SK-N-SH (cell line): ENCODE measurements around the gene GALNT8. TPM values are rescaled to one million over a fixed set of nuclear protein-coding genes. Genes with fewer than 3 reads are reported as not detected.

Experiments used
- CTCF ChIA-PET: fragments of 300-600, 350-600 bp; formaldehyde crosslinking; extraction: SDS; loops from one replicate; lab custom pipeline; 2021; lab: Yijun Ruan, JAX
- POLR2A ChIA-PET: fragments of 350-600 bp; sonication (Branson Sonifier 250); formaldehyde crosslinking; extraction: SDS; loops from one replicate; lab custom pipeline; 2020; ENCODE audit warnings: antibody characterized with exemption, inconsistent platforms; lab: Yijun Ruan, JAX
- DNase-seq: peaks from one replicate; pipeline ENCODE4 v3.0.0; 2012
- H2AFZ ChIP-seq: fragments of 200-600 bp; sonication (generic); 2 replicates; pipeline ENCODE4 v1.8.1; 2016; ENCODE audit warnings: antibody characterized with exemption, mild to moderate bottlenecking, low read depth
- H3F3A ChIP-seq: fragments of 200-600 bp; sonication (generic); replicated peaks from 2 replicates; pipeline ENCODE3; 2016; ENCODE audit warnings: antibody characterized with exemption, mild to moderate bottlenecking; ENCODE audit not compliant: insufficient read depth
- H3K27ac ChIP-seq, 2 experiments: fragments of 200-500 bp in 1 of 2; fragments of 200-600 bp in 1 of 2; sonication (Bioruptor generic) in 1 of 2; sonication (generic), shearing (Covaris generic) in 1 of 2; 2 replicates each; pipeline versions ENCODE4 v1.5.1 to v1.6.1; 2014 to 2016; ENCODE audit warnings: low read depth in 2 of 2, inconsistent platforms in 1 of 2, low read length in 1 of 2, mild to moderate bottlenecking in 1 of 2, mixed read lengths in 1 of 2
- H3K27me3 ChIP-seq: fragments of 200-600 bp; sonication (generic), shearing (Covaris generic); 2 replicates; pipeline ENCODE4 v1.6.1; 2016; ENCODE audit warnings: mixed run types; ENCODE audit not compliant: insufficient read depth
- H3K36me3 ChIP-seq, 2 experiments: fragments of 200-500 bp in 1 of 2; fragments of 200-600 bp in 1 of 2; sonication (Bioruptor generic) in 1 of 2; sonication (generic) in 1 of 2; replicated peaks in 1 of 2; 2 replicates each; pipeline versions ENCODE3 to v1.5.1; 2014 to 2016; ENCODE audit warnings: low read length in 1 of 2, mild to moderate bottlenecking in 1 of 2; ENCODE audit not compliant: insufficient read depth in 2 of 2, control insufficient read depth in 1 of 2
- H3K4me1 ChIP-seq, 2 experiments: fragments of 200-500 bp in 1 of 2; fragments of 200-600 bp in 1 of 2; sonication (Bioruptor generic) in 1 of 2; sonication (generic), shearing (Covaris generic) in 1 of 2; 2 replicates each; pipeline versions ENCODE4 v1.5.1 to v1.6.1; 2014 to 2016; ENCODE audit warnings: low read depth in 1 of 2, low read length in 1 of 2, mixed run types in 1 of 2; ENCODE audit not compliant: insufficient read depth in 2 of 2, control insufficient read depth in 1 of 2
- H3K4me2 ChIP-seq: fragments of 200-600 bp; sonication (generic), shearing (Covaris generic); 2 replicates; pipeline ENCODE4 v1.6.1; 2017; ENCODE audit warnings: mixed run types
- H3K4me3 ChIP-seq, 2 experiments: fragments of 200-500 bp in 1 of 2; fragments of 200-600 bp in 1 of 2; sonication (Bioruptor generic) in 1 of 2; sonication (generic), shearing (Covaris generic) in 1 of 2; 2 replicates each; pipeline versions ENCODE4 v1.5.1 to v1.8.1; 2014 to 2016; ENCODE audit warnings: low read depth in 2 of 2, inconsistent platforms in 1 of 2, low read length in 1 of 2, mild to moderate bottlenecking in 1 of 2, mixed read lengths in 1 of 2, moderate library complexity in 1 of 2
- H3K79me2 ChIP-seq: fragments of 200-600 bp; sonication (generic); 2 replicates; pipeline ENCODE4 v1.8.1; 2017; ENCODE audit warnings: mild to moderate bottlenecking; ENCODE audit not compliant: insufficient read depth
- H3K9ac ChIP-seq: fragments of 200-600 bp; sonication (generic); 2 replicates; pipeline ENCODE4 v1.6.1; 2017; ENCODE audit warnings: mixed run types
- H3K9me2 ChIP-seq: fragments of 200-600 bp; sonication (generic); 2 replicates; pipeline ENCODE4 v1.6.1; 2017; ENCODE audit warnings: mixed run types
- H3K9me3 ChIP-seq: fragments of 200-600 bp; sonication (generic); 2 replicates; pipeline ENCODE4 v1.6.1; 2017; ENCODE audit warnings: mixed run types, mild to moderate bottlenecking, moderate library complexity
- H4K20me1 ChIP-seq: fragments of 200-600 bp; sonication (generic); 2 replicates; pipeline ENCODE4 v1.6.1; 2017; ENCODE audit warnings: mild to moderate bottlenecking, mixed run types; ENCODE audit not compliant: insufficient read depth
- CHD2 ChIP-seq: fragments of 150-350 bp; IDR thresholded peaks from 2 replicates; pipeline ENCODE4 v1.6.1; 2018; ENCODE audit warnings: low read length; ENCODE audit not compliant: partially characterized antibody
- EP300 ChIP-seq, 2 experiments: IDR thresholded peaks; 2 replicates each; pipeline versions ENCODE4 v1.4.0 to v1.6.1; 2012; ENCODE audit warnings: borderline replicate concordance in 1 of 2, low read depth in 1 of 2, low read length in 1 of 2
- EZH2phosphoT487 ChIP-seq: fragments of 200-600 bp; sonication (generic); IDR thresholded peaks from 2 replicates; pipeline ENCODE4 v1.6.1; 2017; ENCODE audit warnings: low read depth, mixed run types, mild to moderate bottlenecking, antibody characterized with exemption, moderate library complexity, borderline replicate concordance
- FOXM1 ChIP-seq: IDR thresholded peaks from 2 replicates; pipeline ENCODE4 v1.4.0; 2012; ENCODE audit warnings: low read depth, mild to moderate bottlenecking
- GABPA ChIP-seq: IDR thresholded peaks from 2 replicates; pipeline ENCODE4 v1.4.0; 2012; ENCODE audit warnings: low read depth, mild to moderate bottlenecking
- JUND ChIP-seq: IDR thresholded peaks from 2 replicates; pipeline ENCODE4 v1.4.0; 2012
- MEF2A ChIP-seq: IDR thresholded peaks from 2 replicates; pipeline ENCODE4 v1.4.0; 2012; ENCODE audit warnings: low read depth, borderline replicate concordance
- MXI1 ChIP-seq: IDR thresholded peaks from 2 replicates; pipeline ENCODE4 v1.6.1; 2012; ENCODE audit warnings: mild to moderate bottlenecking, low read depth, low read length, improper control_type of control experiment
- NFIC ChIP-seq: IDR thresholded peaks from 2 replicates; pipeline ENCODE4 v1.4.0; 2012; ENCODE audit warnings: borderline replicate concordance
- RAD21 ChIP-seq: IDR thresholded peaks from 2 replicates; pipeline ENCODE4 v1.6.1; 2012; ENCODE audit warnings: mild to moderate bottlenecking, low read length
- RCOR1 ChIP-seq: fragments of 150-350 bp; IDR thresholded peaks from 2 replicates; pipeline ENCODE4 v1.6.1; 2017; ENCODE audit warnings: antibody characterized with exemption, low read length
- RFX5 ChIP-seq: IDR thresholded peaks from 2 replicates; pipeline ENCODE4 v1.6.1; 2012; ENCODE audit warnings: mild to moderate bottlenecking, improper control_type of control experiment, low read length
- SIN3A ChIP-seq: IDR thresholded peaks from 2 replicates; pipeline ENCODE4 v1.6.1; 2012; ENCODE audit warnings: low read depth, mild to moderate bottlenecking, low read length, moderate library complexity, borderline replicate concordance
- TAF1 ChIP-seq: IDR thresholded peaks from 2 replicates; pipeline ENCODE4 v1.6.1; 2012; ENCODE audit warnings: low read depth, mild to moderate bottlenecking, low read length, moderate library complexity, borderline replicate concordance
- TCF12 ChIP-seq: IDR thresholded peaks from 2 replicates; pipeline ENCODE4 v1.4.0; 2012
- YY1 ChIP-seq: IDR thresholded peaks from 2 replicates; pipeline ENCODE4 v1.4.0; 2012; ENCODE audit warnings: low read depth, mild to moderate bottlenecking
- WGBS: methylation state at CpG from one replicate; pipeline ENCODE4 v1.1.6; 2017; ENCODE audit warnings: low lambda C conversion rate; 5-methylcytosine and 5-hydroxymethylcytosine counted together
- polyA plus RNA-seq, 3 experiments: library from polyadenylated mRNA; depleted of rRNA; stranded (reverse); fragments of >200 nt; gene quantifications; 2 replicates each; pipeline ENCODE4 v1.2.3, GENCODE V29; 2012
- TF ChIP-seq, protein P1 (sequence below): IDR thresholded peaks from 2 replicates; pipeline ENCODE4 v1.4.0; 2012; ENCODE audit warnings: low read depth, borderline replicate concordance
- TF ChIP-seq, protein P2 (sequence below): fragments of 150-350 bp; IDR thresholded peaks from 2 replicates; pipeline ENCODE4 v1.6.1; 2017; ENCODE audit warnings: antibody characterized with exemption, low read length, low read depth, borderline replicate concordance
- TF ChIP-seq, protein P3 (sequence below): IDR thresholded peaks from 2 replicates; pipeline ENCODE4 v1.4.0; 2012; ENCODE audit warnings: low read depth, borderline replicate concordance
- TF ChIP-seq, protein P4 (sequence below): fragments of 200-600 bp; sonication (generic); IDR thresholded peaks from 2 replicates; pipeline ENCODE4 v1.6.1; 2017; ENCODE audit warnings: antibody characterized with exemption, mild to moderate bottlenecking, moderate library complexity

GALNT8 gene
- polyA plus RNA-seq, 1 of the 3 experiments (the other 2 are of a cell fraction) = not detected

DNA sequence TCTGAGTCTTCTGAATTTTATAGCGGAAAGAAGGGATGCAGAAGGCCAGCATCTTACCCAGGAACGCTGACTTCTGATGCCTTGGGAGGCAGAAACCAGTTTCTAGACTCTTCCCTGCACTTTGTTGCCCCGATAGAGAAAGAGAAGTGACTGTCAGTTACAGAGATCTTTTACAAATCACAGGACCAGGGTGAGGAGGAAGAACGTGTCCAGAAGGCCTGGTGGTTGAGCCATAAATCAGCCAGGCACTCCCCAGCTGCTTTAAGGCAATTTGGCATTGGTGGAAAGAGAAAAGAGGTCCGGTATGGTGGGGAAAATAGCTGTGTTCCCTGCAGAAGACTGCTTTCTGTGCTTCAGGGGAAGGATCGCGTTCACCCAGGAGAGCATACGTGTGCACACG is 100.8 kb downstream of the GALNT8 start:
- ChIA-PET POLR2A (no interaction called here), CTCF (interaction anchor here (1.5 kb wide), 1 partner anchor 37 kb away, joined by 5 read pairs; no protein-coding TSS in a partner anchor)
- Histone ChIP-seq H3K27me3 (peaks cover 37% of the 10 kb centered on the region; the same call in 1 of the 2 replicates), H4K20me1 (no peaks in the 10 kb centered on the region), H3K9me2 (no peaks in the 10 kb centered on the region), H3K27ac (no peak overlapping the region), H3K4me2 (no peak overlapping the region), H3K36me3 (no peaks in the 10 kb centered on the region), H3K4me1 (no peaks in the 10 kb centered on the region), H3F3A (peaks cover 10% of the 10 kb centered on the region), H3K9ac (no peak overlapping the region), H3K4me3 (no peak overlapping the region), H3K79me2 (no peaks in the 10 kb centered on the region), H2AFZ (no peak overlapping the region), H3K9me3 (no peaks in the 10 kb centered on the region)
- WGBS = 16% methylated on average over 9 of the region's 9 CpGs
- DNase-seq = no peak
- TF ChIP-seq, protein P1, sequence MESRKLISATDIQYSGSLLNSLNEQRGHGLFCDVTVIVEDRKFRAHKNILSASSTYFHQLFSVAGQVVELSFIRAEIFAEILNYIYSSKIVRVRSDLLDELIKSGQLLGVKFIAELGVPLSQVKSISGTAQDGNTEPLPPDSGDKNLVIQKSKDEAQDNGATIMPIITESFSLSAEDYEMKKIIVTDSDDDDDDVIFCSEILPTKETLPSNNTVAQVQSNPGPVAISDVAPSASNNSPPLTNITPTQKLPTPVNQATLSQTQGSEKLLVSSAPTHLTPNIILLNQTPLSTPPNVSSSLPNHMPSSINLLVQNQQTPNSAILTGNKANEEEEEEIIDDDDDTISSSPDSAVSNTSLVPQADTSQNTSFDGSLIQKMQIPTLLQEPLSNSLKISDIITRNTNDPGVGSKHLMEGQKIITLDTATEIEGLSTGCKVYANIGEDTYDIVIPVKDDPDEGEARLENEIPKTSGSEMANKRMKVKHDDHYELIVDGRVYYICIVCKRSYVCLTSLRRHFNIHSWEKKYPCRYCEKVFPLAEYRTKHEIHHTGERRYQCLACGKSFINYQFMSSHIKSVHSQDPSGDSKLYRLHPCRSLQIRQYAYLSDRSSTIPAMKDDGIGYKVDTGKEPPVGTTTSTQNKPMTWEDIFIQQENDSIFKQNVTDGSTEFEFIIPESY = no peak
- TF ChIP-seq, protein P2, sequence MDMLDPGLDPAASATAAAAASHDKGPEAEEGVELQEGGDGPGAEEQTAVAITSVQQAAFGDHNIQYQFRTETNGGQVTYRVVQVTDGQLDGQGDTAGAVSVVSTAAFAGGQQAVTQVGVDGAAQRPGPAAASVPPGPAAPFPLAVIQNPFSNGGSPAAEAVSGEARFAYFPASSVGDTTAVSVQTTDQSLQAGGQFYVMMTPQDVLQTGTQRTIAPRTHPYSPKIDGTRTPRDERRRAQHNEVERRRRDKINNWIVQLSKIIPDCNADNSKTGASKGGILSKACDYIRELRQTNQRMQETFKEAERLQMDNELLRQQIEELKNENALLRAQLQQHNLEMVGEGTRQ = no peak
- TF ChIP-seq NFIC (no peak), RCOR1 (no peak), RAD21 (no peak), GABPA (no peak), JUND (no peak), RFX5 (no peak), YY1 (no peak), FOXM1 (no peak), MXI1 (no peak), MEF2A (no peak), EZH2phosphoT487 (no peak), TAF1 (no peak), SIN3A (no peak), EP300 (IDR thresholded peaks at IDR 0.05; ENCODE audit: borderline replicate concordance in 1 of 2, low read depth in 1 of 2, low read length in 1 of 2) (no peak), TCF12 (no peak), CHD2 (no peak)
- TF ChIP-seq, protein P3, sequence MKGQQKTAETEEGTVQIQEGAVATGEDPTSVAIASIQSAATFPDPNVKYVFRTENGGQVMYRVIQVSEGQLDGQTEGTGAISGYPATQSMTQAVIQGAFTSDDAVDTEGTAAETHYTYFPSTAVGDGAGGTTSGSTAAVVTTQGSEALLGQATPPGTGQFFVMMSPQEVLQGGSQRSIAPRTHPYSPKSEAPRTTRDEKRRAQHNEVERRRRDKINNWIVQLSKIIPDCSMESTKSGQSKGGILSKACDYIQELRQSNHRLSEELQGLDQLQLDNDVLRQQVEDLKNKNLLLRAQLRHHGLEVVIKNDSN = no peak
- TF ChIP-seq, protein P4, sequence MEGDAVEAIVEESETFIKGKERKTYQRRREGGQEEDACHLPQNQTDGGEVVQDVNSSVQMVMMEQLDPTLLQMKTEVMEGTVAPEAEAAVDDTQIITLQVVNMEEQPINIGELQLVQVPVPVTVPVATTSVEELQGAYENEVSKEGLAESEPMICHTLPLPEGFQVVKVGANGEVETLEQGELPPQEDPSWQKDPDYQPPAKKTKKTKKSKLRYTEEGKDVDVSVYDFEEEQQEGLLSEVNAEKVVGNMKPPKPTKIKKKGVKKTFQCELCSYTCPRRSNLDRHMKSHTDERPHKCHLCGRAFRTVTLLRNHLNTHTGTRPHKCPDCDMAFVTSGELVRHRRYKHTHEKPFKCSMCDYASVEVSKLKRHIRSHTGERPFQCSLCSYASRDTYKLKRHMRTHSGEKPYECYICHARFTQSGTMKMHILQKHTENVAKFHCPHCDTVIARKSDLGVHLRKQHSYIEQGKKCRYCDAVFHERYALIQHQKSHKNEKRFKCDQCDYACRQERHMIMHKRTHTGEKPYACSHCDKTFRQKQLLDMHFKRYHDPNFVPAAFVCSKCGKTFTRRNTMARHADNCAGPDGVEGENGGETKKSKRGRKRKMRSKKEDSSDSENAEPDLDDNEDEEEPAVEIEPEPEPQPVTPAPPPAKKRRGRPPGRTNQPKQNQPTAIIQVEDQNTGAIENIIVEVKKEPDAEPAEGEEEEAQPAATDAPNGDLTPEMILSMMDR = no peak

Other genes with a start within 250 kb of the GALNT8 start
- 6.0 and 7.1 TPM in 2 replicates for gene RAD51AP1, start 181.5 kb upstream of the GALNT8 start, polyA plus RNA-seq (2012; rRNA removed)
- gene DYRK4, start 158.2 kb upstream of the GALNT8 start, polyA plus RNA-seq (2012; rRNA removed) = 38.6 and 42.7 TPM in 2 replicates
- 0.12 and 0.24 TPM in 2 replicates for gene AKAP3, start 71.3 kb upstream of the GALNT8 start, polyA plus RNA-seq (2012; rRNA removed)
- 53.0 and 55.9 TPM in 2 replicates for gene NDUFA9, start 71.3 kb upstream of the GALNT8 start, polyA plus RNA-seq (2012; rRNA removed)
- gene KCNA1, start 189.5 kb downstream of the GALNT8 start, polyA plus RNA-seq (2012; rRNA removed) = 0.08 TPM in 1 of 2 replicates, not detected in the other